Endodermal cell (in vitro differentiated cells): ENCODE results near the gene KIF12. TPM values are rescaled to one million over a fixed set of nuclear protein-coding genes. Genes with fewer than 3 reads are reported as not detected.

Experiments used
- DNase-seq: peaks from one replicate; pipeline ENCODE4 v3.0.0-alpha.2; 2017
- H3K27ac ChIP-seq: 2 replicates; pipeline ENCODE4 v1.5.1; 2013; ENCODE audit warnings: mild to moderate bottlenecking, low read depth, low read length, moderate library complexity
- H3K27me3 ChIP-seq: 2 replicates; pipeline ENCODE4 v1.6.1; 2013; ENCODE audit warnings: mild to moderate bottlenecking, low read length, moderate library complexity; ENCODE audit not compliant: insufficient read depth, control insufficient read depth, poor library complexity, severe bottlenecking
- H3K36me3 ChIP-seq: 2 replicates; pipeline ENCODE4 v1.7.0; 2013; ENCODE audit warnings: mild to moderate bottlenecking, low read length, moderate library complexity; ENCODE audit not compliant: control insufficient read depth, insufficient read depth
- H3K4me1 ChIP-seq: one replicate; pipeline ENCODE4 v1.7.0; 2013; ENCODE audit warnings: low read length; ENCODE audit not compliant: control insufficient read depth, insufficient read depth
- H3K4me3 ChIP-seq: 2 replicates; pipeline ENCODE4 v1.5.1; 2013; ENCODE audit warnings: mild to moderate bottlenecking, low read length, moderate library complexity
- H3K9ac ChIP-seq: 2 replicates; pipeline ENCODE4 v1.6.1; 2013; ENCODE audit warnings: mild to moderate bottlenecking, low read length, moderate library complexity; ENCODE audit not compliant: poor library complexity, severe bottlenecking; ENCODE audit errors: extremely low read depth
- H3K9me3 ChIP-seq: 2 replicates; pipeline ENCODE4 v1.6.1; 2013; ENCODE audit warnings: mild to moderate bottlenecking, low read length, moderate library complexity; ENCODE audit not compliant: control insufficient read depth
- H3K27ac Mint-ChIP-seq: 2 replicates; pipeline ENCODE4 v1.8.0; 2020; ENCODE audit warnings: mixed read lengths
- H3K27me3 Mint-ChIP-seq: 2 replicates; pipeline ENCODE4 v1.8.0; 2021; ENCODE audit warnings: mild to moderate bottlenecking, mixed read lengths; ENCODE audit not compliant: insufficient read depth
- H3K36me3 Mint-ChIP-seq: 2 replicates; pipeline ENCODE4 v1.8.0; 2020; ENCODE audit warnings: low read depth, mixed read lengths
- H3K4me1 Mint-ChIP-seq: 2 replicates; pipeline ENCODE4 v1.8.0; 2020; ENCODE audit warnings: mixed read lengths
- H3K4me3 Mint-ChIP-seq: 2 replicates; pipeline ENCODE4 v1.8.0; 2020; ENCODE audit warnings: mild to moderate bottlenecking, moderate library complexity, mixed read lengths
- H3K9me3 Mint-ChIP-seq: 2 replicates; pipeline ENCODE4 v1.8.0; 2020; ENCODE audit warnings: mild to moderate bottlenecking, mixed read lengths
- WGBS, 2 experiments: methylation state at CpG; one replicate each; pipeline versions ENCODE4 v1.1.5 to v1.1.7; 2013; ENCODE audit warnings: missing lambda C conversion rate in 2 of 2, mixed read lengths in 1 of 2; ENCODE audit not compliant: insufficient coverage in 1 of 2, insufficient read length in 1 of 2; 5-methylcytosine and 5-hydroxymethylcytosine counted together
- total RNA-seq, 2 donors: library from RNA; stranded (reverse); fragmentation: NEBNext Ultra II Directional in 1 of 2; extraction: Animal tissue kit (Norgen Biotek cat#: 25700) in 1 of 2; gene quantifications; 2 replicates in 1 of 2; 3 replicates in 1 of 2; pipeline ENCODE4 v1.2.1, GENCODE V29; 2021
- TF ChIP-seq, protein P1 (sequence below): fragments of 200-600 bp; sonication (generic); conservative IDR thresholded peaks from 2 replicates; pipeline ENCODE4 v1.5.0; 2021; ENCODE audit warnings: antibody characterized with exemption, mild to moderate bottlenecking

Gene KIF12
- total RNA-seq, 2 donors from 2014 or later, result 11.4 to 16.3 TPM

DNA sequence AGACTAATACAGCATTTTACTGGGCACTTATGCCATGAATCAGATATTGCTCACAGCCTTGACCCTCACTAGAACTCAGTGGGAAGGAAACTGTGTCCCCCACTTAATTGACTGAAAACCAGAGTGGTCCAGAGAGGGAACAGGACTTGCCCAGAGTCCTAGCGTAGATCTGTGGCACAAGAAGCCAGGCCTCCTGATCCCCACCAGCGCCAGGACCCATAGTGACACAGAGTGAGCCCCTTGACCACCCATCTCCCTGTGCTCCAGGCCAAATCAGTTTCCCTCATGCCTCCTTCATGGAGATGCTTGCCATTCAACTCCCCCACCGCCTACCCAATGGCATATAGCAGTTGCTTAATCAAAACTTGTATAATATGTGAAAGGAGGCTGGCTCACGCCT lies 8.3 kb downstream of the KIF12 start:
- WGBS, 2 experiments, result 92% methylated on average over 3 of the region's 4 CpGs; no CpG with 5 or more reads in 1 of the 2 experiments
- H3K9ac ChIP-seq, result no peak overlapping the region
- H3K36me3 Mint-ChIP-seq, result peaks cover 6% of the 10 kb centered on the region
- H3K27ac ChIP-seq, result no peak overlapping the region
- no peak overlapping the region for H3K4me3 ChIP-seq
- TF ChIP-seq, protein P1, sequence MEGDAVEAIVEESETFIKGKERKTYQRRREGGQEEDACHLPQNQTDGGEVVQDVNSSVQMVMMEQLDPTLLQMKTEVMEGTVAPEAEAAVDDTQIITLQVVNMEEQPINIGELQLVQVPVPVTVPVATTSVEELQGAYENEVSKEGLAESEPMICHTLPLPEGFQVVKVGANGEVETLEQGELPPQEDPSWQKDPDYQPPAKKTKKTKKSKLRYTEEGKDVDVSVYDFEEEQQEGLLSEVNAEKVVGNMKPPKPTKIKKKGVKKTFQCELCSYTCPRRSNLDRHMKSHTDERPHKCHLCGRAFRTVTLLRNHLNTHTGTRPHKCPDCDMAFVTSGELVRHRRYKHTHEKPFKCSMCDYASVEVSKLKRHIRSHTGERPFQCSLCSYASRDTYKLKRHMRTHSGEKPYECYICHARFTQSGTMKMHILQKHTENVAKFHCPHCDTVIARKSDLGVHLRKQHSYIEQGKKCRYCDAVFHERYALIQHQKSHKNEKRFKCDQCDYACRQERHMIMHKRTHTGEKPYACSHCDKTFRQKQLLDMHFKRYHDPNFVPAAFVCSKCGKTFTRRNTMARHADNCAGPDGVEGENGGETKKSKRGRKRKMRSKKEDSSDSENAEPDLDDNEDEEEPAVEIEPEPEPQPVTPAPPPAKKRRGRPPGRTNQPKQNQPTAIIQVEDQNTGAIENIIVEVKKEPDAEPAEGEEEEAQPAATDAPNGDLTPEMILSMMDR, result no peak
- H3K9me3 ChIP-seq, result no peaks in the 10 kb centered on the region
- H3K36me3 ChIP-seq, result no peaks in the 10 kb centered on the region
- peaks cover 5% of the 10 kb centered on the region for H3K27me3 ChIP-seq
- no peaks in the 10 kb centered on the region for H3K9me3 Mint-ChIP-seq
- peak; percentile 22 for DNase-seq
- H3K27ac Mint-ChIP-seq, result no peak overlapping the region
- peaks cover 7% of the 10 kb centered on the region for H3K27me3 Mint-ChIP-seq
- no peaks in the 10 kb centered on the region for H3K4me1 ChIP-seq
- H3K4me1 Mint-ChIP-seq, result no peaks in the 10 kb centered on the region
- H3K4me3 Mint-ChIP-seq, result no peak overlapping the region

DNA sequence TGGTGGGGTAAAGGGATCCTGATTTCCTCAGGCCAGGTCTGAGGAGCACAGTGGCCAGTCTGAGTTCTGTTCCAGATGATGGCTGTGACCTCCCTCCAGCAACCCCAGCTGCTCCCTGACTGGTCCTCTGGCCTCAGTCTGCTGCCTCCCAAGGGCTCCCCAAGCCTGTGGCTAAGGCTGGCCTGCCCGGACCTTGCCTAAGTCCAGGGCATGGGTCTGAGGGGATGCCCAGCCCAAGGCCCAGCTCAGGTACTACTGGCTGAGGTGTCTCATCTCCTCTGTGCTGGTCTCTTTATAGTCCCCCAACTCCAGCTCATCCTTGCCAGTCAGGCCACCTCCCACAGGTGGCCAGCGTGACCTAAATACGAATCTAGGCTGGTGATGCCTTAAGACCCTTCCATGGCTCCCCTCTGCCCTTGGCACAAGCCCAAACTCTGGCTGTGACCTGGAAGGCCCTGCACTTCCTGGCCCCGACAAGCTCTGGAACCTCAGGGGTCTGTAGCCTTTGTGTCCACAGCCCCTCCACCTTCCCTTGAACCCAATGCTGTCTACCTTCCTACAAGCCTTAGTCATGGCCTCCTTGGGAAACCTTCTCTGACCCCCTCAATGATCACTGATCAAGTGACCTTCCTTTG lies 9.8 kb downstream of the KIF12 start:
- no peaks in the 10 kb centered on the region for H3K27me3 ChIP-seq
- H3K9me3 ChIP-seq, result no peaks in the 10 kb centered on the region
- TF ChIP-seq, protein P1, result no peak
- WGBS, 2 experiments, result 92 to 94% methylated on average over 3 to 4 of the region's 4 CpGs
- no peak overlapping the region for H3K9ac ChIP-seq
- no peaks in the 10 kb centered on the region for H3K4me1 ChIP-seq
- Mint-ChIP-seq H3K27ac (peak overlapping the region; percentile 55), H3K9me3 (no peaks in the 10 kb centered on the region), H3K27me3 (peaks cover 5% of the 10 kb centered on the region), H3K4me1 (no peaks in the 10 kb centered on the region), H3K4me3 (no peak overlapping the region), H3K36me3 (no peaks in the 10 kb centered on the region)
- peak; percentile 26 for DNase-seq
- no peak overlapping the region for H3K4me3 ChIP-seq
- no peaks in the 10 kb centered on the region for H3K36me3 ChIP-seq
- no peak overlapping the region for H3K27ac ChIP-seq

DNA sequence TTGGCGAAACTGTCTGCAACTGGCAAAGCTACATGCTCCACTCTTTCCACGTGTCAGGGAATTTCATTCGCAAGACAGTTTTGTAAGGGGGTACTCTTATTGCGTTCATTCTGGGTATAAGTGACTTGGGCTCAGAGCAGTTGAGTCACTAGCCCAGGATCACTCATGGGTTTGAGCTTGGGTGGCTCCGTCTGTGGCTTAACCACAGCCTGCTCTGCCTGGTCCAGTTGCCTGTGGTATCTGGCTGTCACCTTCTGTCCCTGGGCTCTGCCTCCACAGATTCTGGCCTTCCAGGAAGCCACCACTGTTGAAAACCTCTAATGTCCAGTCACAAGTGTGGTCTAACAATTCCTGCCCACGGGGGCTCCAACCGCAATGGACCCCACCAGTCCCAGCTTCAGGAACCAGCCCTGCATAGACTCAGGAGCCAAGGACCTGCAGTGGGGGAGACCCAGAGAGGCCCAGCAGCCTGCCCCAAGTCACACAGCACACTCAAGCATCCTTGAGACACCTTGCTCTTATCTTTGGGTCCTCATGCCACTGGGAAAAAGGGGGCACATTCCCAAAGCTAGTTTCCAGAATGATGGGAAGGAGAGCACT lies 10.4 kb downstream of the KIF12 start:
- H3K36me3 Mint-ChIP-seq, result no peaks in the 10 kb centered on the region
- TF ChIP-seq, protein P1, result no peak

More for the DNA sequence above, 10.4 kb downstream of the KIF12 start:
- DNase-seq, result peak; percentile 27
- no peak overlapping the region for H3K27ac ChIP-seq
- H3K27me3 ChIP-seq, result peaks cover 4% of the 10 kb centered on the region
- H3K4me3 ChIP-seq, result no peak overlapping the region
- Mint-ChIP-seq H3K27me3 (peaks cover 8% of the 10 kb centered on the region), H3K27ac (no peak overlapping the region), H3K9me3 (no peaks in the 10 kb centered on the region), H3K4me1 (no peaks in the 10 kb centered on the region), H3K4me3 (no peak overlapping the region)
- no peaks in the 10 kb centered on the region for H3K4me1 ChIP-seq
- H3K9ac ChIP-seq, result no peak overlapping the region
- H3K9me3 ChIP-seq, result no peaks in the 10 kb centered on the region
- H3K36me3 ChIP-seq, result no peaks in the 10 kb centered on the region
- 89 to 96% methylated on average over 6 to 7 of the region's 7 CpGs for WGBS, 2 experiments
